Measurements from ENCODE around the gene TOX2. TPM values are rescaled to one million over a fixed set of nuclear protein-coding genes. Genes with fewer than 3 reads are reported as not detected.

TOX2 gene
- total RNA-seq, 1 experiment from 2014 or later, result 117 TPM

DNA sequence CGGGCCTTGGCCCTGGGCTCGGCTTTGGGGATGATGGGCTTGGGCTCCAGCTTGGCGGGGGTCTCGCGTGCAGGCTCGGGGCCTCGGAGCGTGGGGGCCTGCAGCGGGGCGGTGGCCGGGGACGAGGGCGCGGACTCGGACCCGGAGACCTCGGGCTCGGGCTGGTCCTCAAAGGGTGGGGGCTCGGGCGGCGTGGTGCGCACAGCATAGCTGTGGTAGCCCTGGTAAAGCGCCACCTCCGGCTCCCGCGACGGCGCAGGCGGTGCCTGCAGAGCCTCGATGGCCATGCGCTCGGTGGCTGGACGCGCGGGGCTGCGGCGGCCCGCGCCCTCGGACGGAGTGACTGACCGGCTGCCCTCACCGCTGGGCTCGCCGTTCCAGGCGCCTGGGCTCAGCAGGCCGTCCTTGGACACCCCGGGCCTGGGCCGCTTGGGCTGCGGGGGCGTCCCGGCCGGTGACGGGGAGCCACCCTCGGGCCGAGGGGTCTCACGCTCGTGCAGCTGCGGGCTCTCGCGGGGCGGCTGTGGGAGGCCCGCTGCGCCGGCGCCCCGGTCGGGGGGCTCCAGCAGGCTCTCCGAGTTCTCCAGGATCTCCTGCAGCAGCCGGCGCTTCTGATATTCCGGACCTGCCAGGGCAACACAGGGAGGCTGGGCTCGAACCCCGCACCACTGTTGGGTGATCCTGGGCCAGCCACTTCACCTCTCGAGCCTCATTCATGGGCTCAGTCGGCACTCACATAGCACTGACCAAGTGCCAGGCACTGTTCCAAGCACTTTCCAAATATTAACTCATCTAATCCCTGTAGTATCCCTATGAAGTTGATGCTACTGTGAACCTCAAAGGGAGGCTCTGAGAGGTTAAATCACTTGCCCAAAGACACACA lies 201.4 kb downstream of the TOX2 start:
- BruUV-seq (replicated peaks), result no TSS peak

DNA sequence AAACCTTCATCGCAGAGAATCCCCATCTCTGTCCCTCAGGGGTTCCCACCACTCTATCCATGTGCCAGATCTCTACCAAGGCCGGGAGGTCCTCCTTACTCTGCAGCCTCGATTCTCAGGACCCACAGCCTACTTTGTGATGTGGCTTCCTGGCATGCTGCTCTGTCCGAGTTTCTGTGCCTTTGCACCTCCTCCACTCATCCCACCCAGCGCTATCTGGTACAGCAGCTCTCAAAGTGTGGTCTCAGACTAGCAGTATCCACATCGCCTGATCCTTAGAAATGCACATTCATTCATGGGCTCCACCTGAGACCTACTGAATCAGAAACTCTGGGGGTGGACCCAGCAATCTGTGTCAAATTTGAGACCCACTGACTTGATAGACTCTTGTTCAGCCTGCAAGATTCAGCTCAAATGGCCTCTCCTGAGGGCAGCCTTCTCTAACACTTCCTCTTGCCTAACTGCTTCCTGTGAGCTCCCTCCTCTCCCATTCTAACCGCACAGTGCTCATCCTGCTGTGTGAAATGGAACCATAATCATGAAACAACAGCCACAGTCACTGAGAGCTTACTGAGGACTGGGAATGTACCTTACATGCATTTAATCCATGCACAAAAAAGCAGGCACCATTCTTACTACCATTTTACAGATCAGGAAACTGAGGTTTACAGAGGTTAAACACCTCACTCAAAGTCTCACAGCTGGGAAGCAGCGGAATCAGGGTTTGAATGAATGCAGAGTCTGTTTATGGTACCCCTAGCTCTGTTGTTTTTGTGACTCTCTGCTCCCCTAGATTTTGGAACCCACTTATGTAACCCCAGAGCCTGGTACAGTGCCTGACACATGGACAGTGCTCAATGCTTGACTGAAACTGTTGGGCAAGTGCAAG lies 202.9 kb downstream of the TOX2 start:
- no TSS peak for BruUV-seq (replicated peaks)
- Histone ChIP-seq H3K36me3 (ENCODE audit: insufficient read depth, low read length, poor library complexity, severe bottlenecking) (no peaks in the 10 kb centered on the region), H3K27ac (ENCODE audit: low read depth, low read length, poor library complexity, severe bottlenecking) (no peak overlapping the region), H3K4me3 (ENCODE audit: low read depth, low read length, poor library complexity, severe bottlenecking) (no peak overlapping the region), H3K4me1 (ENCODE audit: insufficient read depth, low read length, poor library complexity, severe bottlenecking) (no peaks in the 10 kb centered on the region), H3K9me3 (ENCODE audit: low read depth, low read length, poor library complexity, severe bottlenecking) (no peaks in the 10 kb centered on the region), H3K27me3 (replicated peaks; ENCODE audit: insufficient read depth, low read depth, low read length, poor library complexity) (no peaks in the 10 kb centered on the region)
- CTCF ChIA-PET, result interaction anchor here (0.7 to 2.8 kb wide), 6 partner anchors 15 to 266 kb away, joined by 3 to 86 read pairs (median 7); partner anchors contain the start of genes FITM2 and JPH2
- no peak for DNase-seq (ENCODE audit: low spot score)
- intact Hi-C loops (cut with micrococcal nuclease; ENCODE audit: unreplicated experiment), result loop anchor here (5.0 to 10.0 kb wide), 3 partner anchors 195 to 347 kb away; partner anchors contain the start of gene FITM2
- TF ChIP-seq, protein P1, sequence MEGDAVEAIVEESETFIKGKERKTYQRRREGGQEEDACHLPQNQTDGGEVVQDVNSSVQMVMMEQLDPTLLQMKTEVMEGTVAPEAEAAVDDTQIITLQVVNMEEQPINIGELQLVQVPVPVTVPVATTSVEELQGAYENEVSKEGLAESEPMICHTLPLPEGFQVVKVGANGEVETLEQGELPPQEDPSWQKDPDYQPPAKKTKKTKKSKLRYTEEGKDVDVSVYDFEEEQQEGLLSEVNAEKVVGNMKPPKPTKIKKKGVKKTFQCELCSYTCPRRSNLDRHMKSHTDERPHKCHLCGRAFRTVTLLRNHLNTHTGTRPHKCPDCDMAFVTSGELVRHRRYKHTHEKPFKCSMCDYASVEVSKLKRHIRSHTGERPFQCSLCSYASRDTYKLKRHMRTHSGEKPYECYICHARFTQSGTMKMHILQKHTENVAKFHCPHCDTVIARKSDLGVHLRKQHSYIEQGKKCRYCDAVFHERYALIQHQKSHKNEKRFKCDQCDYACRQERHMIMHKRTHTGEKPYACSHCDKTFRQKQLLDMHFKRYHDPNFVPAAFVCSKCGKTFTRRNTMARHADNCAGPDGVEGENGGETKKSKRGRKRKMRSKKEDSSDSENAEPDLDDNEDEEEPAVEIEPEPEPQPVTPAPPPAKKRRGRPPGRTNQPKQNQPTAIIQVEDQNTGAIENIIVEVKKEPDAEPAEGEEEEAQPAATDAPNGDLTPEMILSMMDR (conservative IDR thresholded peaks at IDR 0.05; ENCODE audit: low read depth, low read length), result no peak
- TF ChIP-seq EZH2 (IDR thresholded peaks at IDR 0.05; ENCODE audit: borderline replicate concordance, low read depth, low read length, poor library complexity, severe bottlenecking), result no peak
- POLR2A ChIA-PET (ENCODE audit: low non-redundant PET), result interaction anchor here (0.5 kb wide), 1 partner anchor 359 kb away, joined by 3 read pairs; no protein-coding TSS in a partner anchor

More for the DNA sequence above, 201.4 kb downstream of the TOX2 start:
- no peak for DNase-seq (ENCODE audit: low spot score)
- Histone ChIP-seq H3K9me3 (ENCODE audit: low read depth, low read length, poor library complexity, severe bottlenecking) (no peaks in the 10 kb centered on the region), H3K27ac (ENCODE audit: low read depth, low read length, poor library complexity, severe bottlenecking) (no peak overlapping the region), H3K4me1 (ENCODE audit: insufficient read depth, low read length, poor library complexity, severe bottlenecking) (no peaks in the 10 kb centered on the region), H3K27me3 (replicated peaks; ENCODE audit: insufficient read depth, low read depth, low read length, poor library complexity) (no peaks in the 10 kb centered on the region), H3K4me3 (ENCODE audit: low read depth, low read length, poor library complexity, severe bottlenecking) (no peak overlapping the region), H3K36me3 (ENCODE audit: insufficient read depth, low read length, poor library complexity, severe bottlenecking) (no peaks in the 10 kb centered on the region)
- TF ChIP-seq EZH2 (IDR thresholded peaks at IDR 0.05; ENCODE audit: borderline replicate concordance, low read depth, low read length, poor library complexity, severe bottlenecking), result no peak
- TF ChIP-seq, protein P1 (conservative IDR thresholded peaks at IDR 0.05; ENCODE audit: low read depth, low read length), result no peak
- CTCF ChIA-PET, result interaction anchor here (0.5 to 2.8 kb wide), 13 partner anchors 9 to 494 kb away, joined by 3 to 86 read pairs (median 3); partner anchors contain the start of genes FITM2 and JPH2
- intact Hi-C loops (cut with micrococcal nuclease; ENCODE audit: unreplicated experiment), result loop anchor here (1.0 to 10.0 kb wide), 4 partner anchors 74 to 349 kb away; partner anchors contain the start of gene FITM2
- POLR2A ChIA-PET (ENCODE audit: low non-redundant PET), result no interaction called here

Measured in A673 (cell line).